HG03159 (cell line): ENCODE data around the gene SLC28A1.
"Not testable (repeated sequence)": the region's sequence is repeated elsewhere in the genome, so short reads cannot be mapped to it uniquely, and the experiment has no call there.

Experiments used
- ATAC-seq: cut with Tn5 transposase; IDR thresholded peaks from one replicate; pipeline ENCODE4 v1.9.1; 2021; ENCODE audit warnings: mild to moderate bottlenecking, moderate library complexity; ENCODE audit not compliant: unreplicated experiment

Gene SLC28A1

GRCh38 chr15:84961707-84962106, 77.2 kb downstream of the SLC28A1 start:
- ATAC-seq: no peak

GRCh38 chr15:84962955-84963354, 78.5 kb downstream of the SLC28A1 start:
- ATAC-seq: no peak

GRCh38 chr15:84967380-84967779, 82.9 kb downstream of the SLC28A1 start:
- no peak for ATAC-seq

GRCh38 chr15:84968301-84968700, 83.8 kb downstream of the SLC28A1 start:
- no peak for ATAC-seq

GRCh38 chr15:84969257-84969656, 84.8 kb downstream of the SLC28A1 start:
- ATAC-seq: no peak

- ATAC-seq: no peak
Measured at GRCh38 chr15:84970843-84971242, 86.4 kb downstream of the SLC28A1 start.

GRCh38 chr15:84973492-84974460, 89.3 kb downstream of the SLC28A1 start:
- ATAC-seq: no peak

- ATAC-seq: no peak
Measured at GRCh38 chr15:84975871-84976351, 91.4 kb downstream of the SLC28A1 start.

- no peak for ATAC-seq
Measured at GRCh38 chr15:84976746-84977345, 92.4 kb downstream of the SLC28A1 start.

- no peak for ATAC-seq
Measured at GRCh38 chr15:84979651-84980050, 95.2 kb downstream of the SLC28A1 start.

GRCh38 chr15:84980196-84981053, 96.0 kb downstream of the SLC28A1 start:
- peak; percentile 57 for ATAC-seq

GRCh38 chr15:84981054-84981710, 96.7 kb downstream of the SLC28A1 start:
- ATAC-seq: peak; percentile 70

GRCh38 chr15:84981711-84982300, 97.3 kb downstream of the SLC28A1 start, which contains the start of gene PDE8A:
Gene PDE8A, plus strand, starts transcription at chr15:84981856. Its CDS starts 307 bp downstream, at chr15:84982163.
- ATAC-seq: peak; percentile 16

- no peak for ATAC-seq
Measured at GRCh38 chr15:84982301-84982920, 97.9 kb downstream of the SLC28A1 start.

GRCh38 chr15:84983294-84983693, 98.8 kb downstream of the SLC28A1 start:
- ATAC-seq: no peak

GRCh38 chr15:84983711-84984110, 99.2 kb downstream of the SLC28A1 start:
- no peak for ATAC-seq

- ATAC-seq: no peak
Measured at GRCh38 chr15:84985158-84985557, 100.7 kb downstream of the SLC28A1 start.

GRCh38 chr15:84987351-84987750, 102.9 kb downstream of the SLC28A1 start:
- ATAC-seq: not testable (repeated sequence)

- ATAC-seq: peak; percentile 42
Measured at GRCh38 chr15:84987949-84988624, 103.6 kb downstream of the SLC28A1 start.
